HUES48 (cell line): ENCODE measurements around the gene PIPOX.

ENCODE experiments used
- H3K27ac ChIP-seq: one replicate; pipeline ENCODE4 v1.7.0; 2013; ENCODE audit warnings: low read depth, low read length, inconsistent platforms
- H3K27me3 ChIP-seq: 2 replicates; pipeline ENCODE4 v1.6.1; 2013; ENCODE audit warnings: mild to moderate bottlenecking, low read length; ENCODE audit not compliant: control insufficient read depth, insufficient read depth
- H3K36me3 ChIP-seq: 2 replicates; pipeline ENCODE4 v1.6.1; 2013; ENCODE audit warnings: low read length; ENCODE audit not compliant: control insufficient read depth, insufficient read depth
- H3K4me1 ChIP-seq: 2 replicates; pipeline ENCODE4 v1.6.1; 2013; ENCODE audit warnings: mild to moderate bottlenecking, low read length; ENCODE audit not compliant: control insufficient read depth, insufficient read depth
- H3K4me3 ChIP-seq: 2 replicates; pipeline ENCODE4 v1.5.1; 2013; ENCODE audit warnings: mild to moderate bottlenecking, low read depth, low read length
- H3K9ac ChIP-seq: 2 replicates; pipeline ENCODE4 v1.6.1; 2013; ENCODE audit warnings: mild to moderate bottlenecking, low read depth, low read length, moderate library complexity
- H3K9me3 ChIP-seq: 2 replicates; pipeline ENCODE4 v1.6.1; 2013; ENCODE audit warnings: low read length; ENCODE audit not compliant: control insufficient read depth, insufficient read depth

PIPOX gene

DNA sequence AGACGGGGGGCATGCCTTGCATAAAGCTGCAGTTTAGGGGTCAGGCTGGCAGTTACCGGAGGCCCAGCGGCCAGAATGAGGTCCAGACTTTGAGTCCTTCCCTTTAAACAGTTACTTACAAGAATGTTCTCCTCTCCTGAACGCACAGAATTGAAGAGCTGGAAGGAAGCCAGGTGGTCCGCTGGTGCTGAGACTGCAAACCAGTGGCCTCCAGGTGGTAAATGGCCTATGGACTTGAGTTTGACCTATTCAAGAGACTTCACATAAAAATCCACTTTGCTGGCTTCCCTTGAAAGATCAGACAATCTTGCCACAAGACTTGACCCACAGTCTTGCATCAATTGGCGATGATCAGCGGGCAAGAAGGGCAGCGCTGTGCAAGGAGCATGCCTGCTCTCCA, 22.4 kb upstream of the PIPOX start:
- Histone ChIP-seq H3K36me3 (no peaks in the 10 kb centered on the region), H3K9me3 (no peaks in the 10 kb centered on the region), H3K4me3 (no peak overlapping the region), H3K27ac (no peak overlapping the region), H3K4me1 (peaks cover 41% of the 10 kb centered on the region), H3K27me3 (peaks cover 15% of the 10 kb centered on the region; the same call in 1 of the 2 replicates), H3K9ac (no peak overlapping the region)

DNA sequence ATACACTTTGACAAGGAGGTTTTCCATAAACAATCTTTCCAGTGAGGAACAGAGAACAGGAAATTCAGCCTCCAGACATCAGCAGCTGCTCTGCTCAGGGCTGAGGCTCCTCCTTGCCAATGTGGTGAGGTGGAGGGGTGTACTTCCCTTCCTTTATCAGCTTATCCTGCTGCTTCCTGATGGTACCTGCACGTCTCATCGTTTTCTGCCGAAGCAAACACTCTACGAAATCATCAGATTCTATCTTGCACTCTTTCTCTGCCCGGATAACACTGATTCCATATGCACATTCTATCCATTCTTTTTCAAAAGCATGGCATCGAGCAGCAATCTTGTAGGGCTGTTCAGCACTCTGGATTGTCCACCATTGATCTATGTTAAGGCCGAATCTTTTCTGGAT, 21.7 kb upstream of the PIPOX start:
- no peaks in the 10 kb centered on the region for H3K9me3 ChIP-seq
- H3K36me3 ChIP-seq: no peaks in the 10 kb centered on the region
- no peak overlapping the region for H3K9ac ChIP-seq
- no peak overlapping the region for H3K27ac ChIP-seq
- H3K4me3 ChIP-seq: no peak overlapping the region
- H3K4me1 ChIP-seq: peaks cover 40% of the 10 kb centered on the region
- peaks cover 15% of the 10 kb centered on the region; the same call in 1 of the 2 replicates for H3K27me3 ChIP-seq

DNA sequence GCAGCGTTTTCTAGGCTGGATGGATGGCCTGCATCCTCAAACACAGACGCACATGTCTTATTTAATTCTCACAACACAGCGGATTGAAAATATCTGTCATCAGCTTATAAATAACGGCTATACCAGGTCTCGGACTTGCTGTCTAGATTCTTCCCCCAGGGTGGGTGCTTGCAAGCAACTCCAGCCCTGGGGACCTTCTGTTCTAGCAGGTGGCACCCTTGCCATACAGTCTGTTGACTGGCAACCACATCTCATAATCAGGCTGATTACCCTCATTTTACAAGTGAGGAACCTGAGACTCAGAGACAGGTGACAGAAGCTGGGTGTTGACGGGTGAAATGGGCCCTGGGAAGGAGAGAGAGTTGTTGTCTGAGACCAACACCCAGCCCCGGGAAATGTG, 20.9 kb upstream of the PIPOX start:
- H3K27me3 ChIP-seq: peaks cover 15% of the 10 kb centered on the region; the same call in 1 of the 2 replicates
- no peak overlapping the region for H3K27ac ChIP-seq

GRCh38 chr17:29024316-29024952, 18.5 kb upstream of the PIPOX start:
- H3K27ac ChIP-seq: no peak overlapping the region
- no peaks in the 10 kb centered on the region for H3K36me3 ChIP-seq
- H3K4me1 ChIP-seq: peaks cover 25% of the 10 kb centered on the region
- no peak overlapping the region for H3K4me3 ChIP-seq
- H3K9me3 ChIP-seq: no peaks in the 10 kb centered on the region
- H3K27me3 ChIP-seq: peaks cover 20% of the 10 kb centered on the region; the same call in 1 of the 2 replicates
- H3K9ac ChIP-seq: no peak overlapping the region

More for the DNA sequence above, 20.9 kb upstream of the PIPOX start:
- no peak overlapping the region for H3K9ac ChIP-seq
- H3K36me3 ChIP-seq: no peaks in the 10 kb centered on the region
- no peaks in the 10 kb centered on the region for H3K9me3 ChIP-seq
- H3K4me1 ChIP-seq: peaks cover 31% of the 10 kb centered on the region
- no peak overlapping the region for H3K4me3 ChIP-seq

GRCh38 chr17:29031488-29031887, 11.5 kb upstream of the PIPOX start:
- H3K9ac ChIP-seq: peak overlapping the region; percentile 19; the same call in 1 of the 2 replicates
- no peak overlapping the region for H3K4me3 ChIP-seq
- H3K27ac ChIP-seq: peak overlapping the region; percentile 94
- H3K36me3 ChIP-seq: no peaks in the 10 kb centered on the region
- peaks cover 13% of the 10 kb centered on the region; the same call in 1 of the 2 replicates for H3K9me3 ChIP-seq
- H3K27me3 ChIP-seq: 0 out of 2 replicates have a peak, but pooled peaks cover 6% of the 10 kb centered on the region
- peaks cover 46% of the 10 kb centered on the region for H3K4me1 ChIP-seq

DNA sequence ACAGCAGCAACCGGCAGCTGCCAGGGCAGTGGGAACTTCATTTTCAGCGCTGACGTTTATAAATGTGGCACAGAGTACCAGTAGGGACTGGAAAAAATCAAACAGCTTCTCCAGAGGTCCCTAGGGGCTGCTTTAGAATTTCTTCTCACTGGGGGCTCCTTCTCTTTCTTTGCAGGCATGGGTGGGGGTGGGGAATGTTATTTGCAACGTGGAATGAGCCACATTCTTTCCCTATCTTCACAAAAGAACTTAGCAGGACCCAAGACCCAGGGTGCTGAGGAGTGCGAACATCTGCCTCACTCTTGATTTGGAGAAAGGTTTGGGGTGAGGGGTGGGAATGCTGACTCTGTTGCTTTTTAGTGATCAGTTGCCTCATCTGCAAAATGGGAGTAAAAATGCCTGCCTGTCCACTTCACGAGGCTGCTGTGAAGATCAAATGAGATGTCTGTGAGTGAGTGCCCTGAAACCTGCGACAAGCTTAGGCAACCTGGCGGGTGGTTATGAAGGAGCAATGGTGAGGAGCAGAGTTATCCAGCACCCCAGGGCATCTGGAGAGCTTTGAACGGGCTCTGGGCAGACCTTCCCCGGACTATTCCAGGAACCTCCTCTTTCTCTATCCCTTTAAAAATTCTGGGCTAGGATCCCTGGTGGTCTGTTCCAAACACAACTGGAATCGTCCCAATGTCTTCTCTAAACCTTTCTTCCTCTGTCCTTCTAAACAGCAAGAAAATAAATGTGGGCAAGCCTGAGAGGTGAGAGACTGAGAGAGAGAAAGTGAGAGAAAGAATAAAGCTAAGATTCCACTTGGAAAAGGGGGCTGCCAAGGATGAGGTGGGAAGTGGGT, 10.7 kb upstream of the PIPOX start:
- Histone ChIP-seq H3K4me1 (peaks cover 50% of the 10 kb centered on the region), H3K4me3 (peak overlapping the region; percentile 12), H3K27ac (peak overlapping the region; percentile 94), H3K36me3 (no peaks in the 10 kb centered on the region), H3K9ac (peak overlapping the region; percentile 19), H3K9me3 (peaks cover 13% of the 10 kb centered on the region; the same call in 1 of the 2 replicates), H3K27me3 (0 out of 2 replicates have a peak, but pooled peaks cover 6% of the 10 kb centered on the region)

GRCh38 chr17:29032857-29033197, 10.1 kb upstream of the PIPOX start:
- H3K4me3 ChIP-seq: 0 out of 2 replicates have a peak overlapping the region, but pooled peaks have one; percentile 12
- no peaks in the 10 kb centered on the region for H3K36me3 ChIP-seq
- peak overlapping the region; percentile 94 for H3K27ac ChIP-seq
- H3K9me3 ChIP-seq: peaks cover 13% of the 10 kb centered on the region; the same call in 1 of the 2 replicates
- H3K9ac ChIP-seq: peak overlapping the region; percentile 10; the same call in 1 of the 2 replicates
- H3K4me1 ChIP-seq: peaks cover 50% of the 10 kb centered on the region
- H3K27me3 ChIP-seq: 0 out of 2 replicates have a peak, but pooled peaks cover under 1% of the 10 kb centered on the region

GRCh38 chr17:29034510-29034909, 8.4 kb upstream of the PIPOX start:
- H3K9me3 ChIP-seq: peaks cover 13% of the 10 kb centered on the region; the same call in 1 of the 2 replicates
- no peaks in the 10 kb centered on the region for H3K36me3 ChIP-seq
- peaks cover 61% of the 10 kb centered on the region for H3K4me1 ChIP-seq
- no peak overlapping the region for H3K4me3 ChIP-seq
- H3K9ac ChIP-seq: no peak overlapping the region
- H3K27me3 ChIP-seq: no peaks in the 10 kb centered on the region
- no peak overlapping the region for H3K27ac ChIP-seq

- Histone ChIP-seq H3K27me3 (no peaks in the 10 kb centered on the region), H3K4me1 (peaks cover 64% of the 10 kb centered on the region)
Measured at GRCh38 chr17:29036584-29036983, 6.4 kb upstream of the PIPOX start.

DNA sequence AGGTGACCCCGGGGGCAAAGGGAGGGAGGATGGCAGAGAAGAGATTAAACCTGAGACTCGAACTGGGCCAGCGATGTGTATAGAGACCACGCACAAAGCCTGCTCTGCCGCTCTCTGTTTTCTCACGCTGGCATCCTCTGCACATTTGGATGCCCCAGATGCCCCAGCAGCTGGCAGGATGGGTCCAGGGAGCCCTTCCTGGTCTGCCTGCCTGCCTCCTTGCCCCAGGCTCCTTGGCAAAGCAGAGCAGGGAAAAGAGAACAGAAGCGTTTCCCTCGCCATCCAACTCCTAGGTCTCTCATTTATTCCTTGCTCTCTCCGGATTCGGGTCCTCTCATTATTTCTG, 5.2 kb upstream of the PIPOX start:
- H3K9ac ChIP-seq: no peak overlapping the region
- no peaks in the 10 kb centered on the region for H3K27me3 ChIP-seq
- H3K4me3 ChIP-seq: no peak overlapping the region
- peak overlapping the region; percentile 86 for H3K27ac ChIP-seq
- H3K36me3 ChIP-seq: no peaks in the 10 kb centered on the region
- peaks cover 64% of the 10 kb centered on the region for H3K4me1 ChIP-seq
- peaks cover 13% of the 10 kb centered on the region; the same call in 1 of the 2 replicates for H3K9me3 ChIP-seq

More at GRCh38 chr17:29036584-29036983, 6.4 kb upstream of the PIPOX start:
- H3K9me3 ChIP-seq: peaks cover 13% of the 10 kb centered on the region; the same call in 1 of the 2 replicates
- H3K4me3 ChIP-seq: no peak overlapping the region
- H3K36me3 ChIP-seq: no peaks in the 10 kb centered on the region
- no peak overlapping the region for H3K9ac ChIP-seq
- H3K27ac ChIP-seq: no peak overlapping the region
